Activated naive CD8-positive, alpha-beta T cell treated with anti-CD3 and anti-CD28 coated beads, Interleukin-2, amount 10 ng/mL, durations not matched to agents 7 days and 5 days (primary cell): ENCODE measurements around the gene TRMT10B. TPM values are rescaled to one million over a fixed set of nuclear protein-coding genes. Genes with fewer than 3 reads are reported as not detected.
"Not testable (repeated sequence)": the region's sequence is repeated elsewhere in the genome, so short reads cannot be mapped to it uniquely, and the experiment has no call there.

Experiments used
- ATAC-seq: fragments of 150-1000 bp; cut with Tn5 transposase; one replicate; pipeline ENCODE4 v1.10.0; 2021; ENCODE audit warnings: low read depth, moderate library complexity
- POLR2A ChIA-PET: fragments of 350-600 bp; sonication (Branson Sonifier 250); formaldehyde crosslinking; loops from one replicate; lab custom pipeline; 2021; ENCODE audit warnings: antibody characterized with exemption; lab: Charles Lee
- DNase-seq: peaks from one replicate; pipeline ENCODE4 v3.0.0; 2021
- H3K27ac Mint-ChIP-seq: one replicate; pipeline ENCODE4 v1.8.0; 2022; ENCODE audit warnings: mild to moderate bottlenecking, mixed read lengths
- H3K27me3 Mint-ChIP-seq: one replicate; pipeline ENCODE4 v1.8.0; 2022; ENCODE audit warnings: mild to moderate bottlenecking, moderate library complexity, mixed read lengths
- H3K36me3 Mint-ChIP-seq: one replicate; pipeline ENCODE4 v1.8.0; 2021; ENCODE audit warnings: mild to moderate bottlenecking, mixed read lengths
- H3K4me1 Mint-ChIP-seq: one replicate; pipeline ENCODE4 v1.8.0; 2021; ENCODE audit warnings: mixed read lengths
- H3K4me3 Mint-ChIP-seq: one replicate; pipeline ENCODE4 v1.8.0; 2022; ENCODE audit warnings: mild to moderate bottlenecking, moderate library complexity, mixed read lengths
- H3K9me3 Mint-ChIP-seq: one replicate; pipeline ENCODE4 v1.8.0; 2021; ENCODE audit warnings: mixed read lengths
- total RNA-seq, 2 experiments: library from RNA; stranded (reverse); gene quantifications; one replicate each; pipeline ENCODE4 v1.2.3, GENCODE V29; 2021

TRMT10B gene
- total RNA-seq, 2 experiments from 2014 or later = 17.4 to 21.4 TPM

DNA sequence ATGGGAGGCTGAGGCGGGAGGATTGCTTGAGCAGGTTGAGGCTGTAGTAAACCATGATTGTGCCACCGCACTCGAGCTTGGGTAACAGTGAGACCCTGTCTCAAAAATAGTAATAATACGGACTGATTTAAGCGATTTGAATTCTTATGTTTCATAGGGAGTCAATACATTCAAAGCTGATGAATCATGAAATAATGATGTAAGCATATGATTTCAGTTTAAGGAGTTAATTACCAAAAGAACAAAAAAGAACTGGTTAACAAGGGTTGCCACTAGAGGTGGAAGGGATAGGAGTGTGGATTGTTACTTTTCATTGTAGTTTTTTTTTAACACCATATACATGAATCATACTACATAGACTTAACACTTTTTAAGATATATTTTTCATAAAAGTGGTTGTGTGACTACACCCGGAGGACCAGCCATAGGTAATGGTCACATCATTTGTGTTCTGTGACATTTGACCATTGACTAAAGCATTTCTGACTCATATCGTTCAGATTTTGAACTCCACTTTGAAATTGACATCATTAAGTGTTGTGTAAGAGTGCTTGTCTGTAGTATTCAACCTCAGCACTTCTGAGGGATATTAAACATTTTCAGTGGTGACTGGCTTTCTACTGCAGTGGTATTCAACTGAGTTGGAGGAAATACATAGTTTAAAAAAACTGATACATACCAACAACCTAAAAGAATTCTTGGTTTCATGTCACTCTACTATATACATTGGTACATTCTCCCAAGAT, 7.0 kb downstream of the TRMT10B start:
- DNase-seq (no peak), ATAC-seq (no peak)
- Mint-ChIP-seq H3K27me3 (no peaks in the 10 kb centered on the region), H3K4me1 (peaks cover 5% of the 10 kb centered on the region), H3K4me3 (no peak overlapping the region), H3K9me3 (no peaks in the 10 kb centered on the region), H3K36me3 (peaks cover 16% of the 10 kb centered on the region), H3K27ac (no peak overlapping the region)
- POLR2A ChIA-PET = no interaction called here

DNA sequence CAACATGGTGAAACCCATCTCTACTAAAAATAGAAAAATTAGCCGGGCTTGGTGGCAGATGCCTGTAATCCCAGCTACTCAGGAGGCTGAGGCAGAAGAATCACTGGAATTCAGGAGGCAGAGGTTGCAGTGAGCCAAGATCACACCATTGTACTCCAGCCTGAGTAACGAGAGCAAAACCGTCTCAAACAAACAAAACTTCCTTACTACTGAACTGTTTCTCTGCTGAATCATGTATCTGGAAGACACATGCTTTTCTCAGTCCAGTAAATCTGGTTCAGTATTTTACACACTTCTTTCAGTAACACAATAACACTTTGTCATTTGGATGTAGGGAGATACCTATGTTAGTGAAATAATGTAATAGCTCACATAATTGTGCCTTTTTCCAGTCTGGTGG, 7.9 kb downstream of the TRMT10B start:
- POLR2A ChIA-PET = no interaction called here
- no peak overlapping the region for H3K27ac Mint-ChIP-seq
- H3K4me1 Mint-ChIP-seq = peaks cover 4% of the 10 kb centered on the region
- H3K9me3 Mint-ChIP-seq = no peaks in the 10 kb centered on the region
- H3K27me3 Mint-ChIP-seq = no peaks in the 10 kb centered on the region
- ATAC-seq (no peak), DNase-seq (no peak)
- H3K4me3 Mint-ChIP-seq = no peak overlapping the region
- peaks cover 22% of the 10 kb centered on the region for H3K36me3 Mint-ChIP-seq

DNA sequence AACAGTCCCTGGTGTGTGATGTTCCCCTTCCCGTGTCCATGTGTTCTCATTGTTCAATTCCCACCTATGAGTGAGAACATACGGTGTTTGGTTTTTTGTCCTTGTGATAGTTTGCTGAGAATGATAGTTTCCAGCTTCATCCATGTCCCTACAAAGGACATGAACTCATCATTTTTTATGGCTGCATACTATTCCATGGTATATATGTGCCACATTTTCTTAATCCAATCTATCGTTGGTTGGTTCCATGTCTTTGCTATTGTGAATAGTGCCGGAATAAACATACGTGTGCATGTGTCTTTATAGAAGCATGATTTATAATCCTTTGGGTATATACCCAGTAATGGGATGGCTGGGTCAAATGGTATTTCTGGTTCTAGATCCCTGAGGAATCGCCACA, 11.7 kb downstream of the TRMT10B start:
- H3K27ac Mint-ChIP-seq, POLR2A ChIA-PET, H3K27me3 Mint-ChIP-seq, ATAC-seq, H3K4me3 Mint-ChIP-seq, DNase-seq, H3K9me3 Mint-ChIP-seq, H3K4me1 Mint-ChIP-seq: not testable (repeated sequence)
- H3K36me3 Mint-ChIP-seq = peaks cover 27% of the 10 kb centered on the region

DNA sequence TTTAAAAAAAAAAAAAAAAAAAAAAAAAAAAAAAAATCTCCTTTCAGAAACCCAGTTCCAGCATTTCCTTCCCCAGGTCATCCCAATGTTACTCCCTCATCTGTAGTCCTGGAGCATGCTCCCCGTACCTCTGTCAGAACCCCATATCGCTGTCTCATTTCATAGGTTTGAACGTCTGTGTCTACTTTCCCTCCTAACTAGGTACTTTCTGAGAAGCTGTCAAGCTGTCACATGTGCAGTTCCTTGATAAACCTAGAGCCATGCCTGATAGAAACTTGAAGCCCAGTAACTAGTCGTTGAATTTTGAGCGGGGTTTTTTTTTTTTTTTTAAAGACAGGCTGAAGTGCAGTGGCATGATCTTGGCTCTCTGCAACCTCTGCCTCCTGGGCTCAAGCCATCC, 15.7 kb downstream of the TRMT10B start:
- Mint-ChIP-seq H3K27ac (no peak overlapping the region), H3K9me3 (no peaks in the 10 kb centered on the region), H3K4me1 (peaks cover 1% of the 10 kb centered on the region), H3K27me3 (no peaks in the 10 kb centered on the region), H3K4me3 (no peak overlapping the region), H3K36me3 (peaks cover 29% of the 10 kb centered on the region)
- POLR2A ChIA-PET = no interaction called here
- ATAC-seq = no peak
- DNase-seq = no peak

DNA sequence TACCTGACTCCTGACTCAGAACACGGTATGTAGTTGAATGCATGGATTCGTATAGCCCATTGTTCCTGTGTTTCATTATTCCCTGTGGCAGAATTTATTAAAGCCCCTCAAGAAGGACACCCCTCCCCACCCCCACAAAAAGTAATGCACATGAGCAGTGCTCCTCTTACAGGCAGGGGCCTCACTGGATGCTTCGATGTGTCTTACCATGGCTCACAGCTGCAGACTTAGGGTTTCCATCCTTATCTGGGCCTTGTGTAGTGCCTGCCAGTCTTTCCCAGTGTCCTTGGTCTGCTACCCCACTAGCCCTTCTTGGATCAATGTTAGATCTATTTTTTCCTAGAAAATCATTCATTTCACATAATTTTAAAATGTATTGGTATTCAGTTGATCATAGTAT, 16.4 kb downstream of the TRMT10B start:
- H3K4me3 Mint-ChIP-seq = no peak overlapping the region
- peaks cover 1% of the 10 kb centered on the region for H3K4me1 Mint-ChIP-seq
- POLR2A ChIA-PET = no interaction called here
- no peak overlapping the region for H3K27ac Mint-ChIP-seq
- no peaks in the 10 kb centered on the region for H3K27me3 Mint-ChIP-seq
- ATAC-seq (no peak), DNase-seq (no peak)
- H3K9me3 Mint-ChIP-seq = no peaks in the 10 kb centered on the region
- H3K36me3 Mint-ChIP-seq = peaks cover 27% of the 10 kb centered on the region

DNA sequence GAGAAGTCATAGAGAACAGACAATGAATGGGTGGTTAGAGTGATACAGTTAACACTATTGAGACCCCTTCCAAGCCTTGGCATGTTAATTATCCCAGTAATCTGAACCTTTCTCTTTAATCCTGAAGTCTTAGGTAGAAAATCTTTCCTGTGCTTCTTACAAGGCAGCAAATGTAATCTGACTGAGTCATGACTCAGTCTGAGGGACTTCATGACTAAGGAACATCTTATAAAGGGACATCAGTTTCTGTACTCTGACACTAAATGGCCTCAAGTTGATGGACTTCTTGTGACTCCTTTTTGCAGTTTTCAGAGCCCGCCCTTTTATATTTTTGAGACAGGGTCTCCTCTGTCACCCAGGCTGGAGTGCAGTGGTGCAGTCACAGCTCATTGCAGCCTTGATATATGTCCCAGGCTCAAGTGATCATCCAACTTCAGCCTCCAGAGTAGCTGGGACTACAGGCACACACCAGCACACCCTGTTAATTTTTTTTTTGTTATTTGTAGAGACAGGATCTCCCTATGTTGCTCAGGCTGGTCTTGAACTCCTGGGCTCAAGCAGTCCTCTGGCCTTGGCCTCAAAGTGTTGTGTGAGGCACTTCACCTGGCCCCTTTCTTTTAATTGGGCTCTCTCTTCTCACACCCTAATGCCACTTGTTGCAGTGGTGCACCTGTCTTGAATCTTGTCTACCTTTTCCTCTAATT, 21.8 kb downstream of the TRMT10B start:
- H3K27me3 Mint-ChIP-seq = no peaks in the 10 kb centered on the region

DNA sequence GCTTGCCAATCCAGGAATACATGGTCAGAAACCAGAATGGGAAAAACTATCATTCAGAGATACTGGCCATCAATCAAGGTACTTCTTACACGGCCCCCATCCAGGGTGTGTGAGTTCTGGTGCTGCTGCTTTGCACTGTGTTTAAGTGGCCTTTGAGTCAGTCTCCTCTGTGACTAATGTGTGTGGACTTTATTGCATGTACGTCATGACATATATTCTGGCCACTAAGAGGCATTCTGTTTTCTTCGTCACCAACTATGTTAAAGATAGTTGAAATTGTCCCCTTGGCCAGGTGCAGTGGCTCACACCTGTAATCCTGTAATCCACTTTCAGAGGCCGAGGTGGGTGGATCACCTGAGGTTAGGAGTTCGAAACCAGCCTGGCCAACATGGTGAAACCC, 22.7 kb downstream of the TRMT10B start:
- no peak overlapping the region for H3K4me3 Mint-ChIP-seq
- peaks cover 10% of the 10 kb centered on the region for H3K4me1 Mint-ChIP-seq
- H3K36me3 Mint-ChIP-seq = peaks cover 37% of the 10 kb centered on the region
- no peak for ATAC-seq
- H3K27me3 Mint-ChIP-seq = no peaks in the 10 kb centered on the region
- POLR2A ChIA-PET = interaction anchor here (0.6 to 2.5 kb wide), 3 partner anchors 9 to 24 kb away, joined by 4 to 11 read pairs (median 6); partner anchors contain the start of genes DCAF10 and EXOSC3
- H3K27ac Mint-ChIP-seq = no peak overlapping the region
- H3K9me3 Mint-ChIP-seq = no peaks in the 10 kb centered on the region
- no peak for DNase-seq

More for the DNA sequence above, 21.8 kb downstream of the TRMT10B start:
- no peak for ATAC-seq
- Mint-ChIP-seq H3K4me1 (peaks cover 9% of the 10 kb centered on the region), H3K27ac (no peak overlapping the region), H3K9me3 (no peaks in the 10 kb centered on the region), H3K36me3 (peaks cover 31% of the 10 kb centered on the region), H3K4me3 (no peak overlapping the region)
- POLR2A ChIA-PET = interaction anchor here (2.5 kb wide), 1 partner anchor 9 kb away, joined by 11 read pairs; the partner anchor contains the start of gene EXOSC3
- DNase-seq = no peak

DNA sequence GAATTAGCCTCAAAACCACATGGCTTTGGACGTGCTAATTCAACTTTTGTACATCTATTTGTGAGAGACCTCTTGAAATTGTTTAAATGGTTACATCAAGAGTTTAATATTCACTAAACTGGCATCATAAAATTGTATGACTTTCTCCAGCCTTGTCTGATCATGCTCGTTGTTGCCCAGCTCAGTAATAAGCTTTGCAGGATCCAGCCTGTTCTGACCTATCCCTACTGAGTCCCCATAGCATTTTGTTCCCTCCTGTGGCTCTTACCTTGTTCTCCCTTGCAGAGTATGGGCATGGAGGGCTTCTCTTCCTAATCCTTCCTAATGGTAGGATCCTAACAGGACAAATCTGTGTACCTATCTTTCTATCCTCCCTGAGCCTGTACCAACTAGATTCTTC, 24.9 kb downstream of the TRMT10B start:
- Mint-ChIP-seq H3K9me3 (no peaks in the 10 kb centered on the region), H3K4me3 (no peak overlapping the region), H3K36me3 (peaks cover 47% of the 10 kb centered on the region), H3K4me1 (peaks cover 27% of the 10 kb centered on the region), H3K27ac (no peak overlapping the region), H3K27me3 (no peaks in the 10 kb centered on the region)
- DNase-seq (no peak), ATAC-seq (no peak)
- POLR2A ChIA-PET = no interaction called here

DNA sequence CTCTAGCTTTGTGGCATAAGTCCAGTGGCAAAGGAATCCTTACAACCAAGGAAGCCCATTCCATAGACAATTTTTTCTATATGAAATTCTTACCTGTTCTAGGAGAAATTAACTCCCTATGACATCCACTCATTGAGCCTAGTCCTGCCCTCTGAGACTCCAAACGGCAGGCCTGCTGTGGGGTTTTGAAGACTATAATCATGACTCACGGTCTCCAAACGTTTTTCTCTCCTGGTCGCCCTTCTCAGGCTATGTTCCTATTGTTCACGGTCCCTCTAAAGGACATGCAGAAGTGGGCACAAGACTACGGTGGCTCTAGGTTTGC, 30.6 kb downstream of the TRMT10B start:
- POLR2A ChIA-PET = interaction anchor here (0.7 to 2.7 kb wide), 14 partner anchors 9 to 299 kb away, joined by 3 to 28 read pairs (median 4); partner anchors contain the start of genes DCAF10, POLR1E, SLC25A51 and TOMM5
- Mint-ChIP-seq H3K27ac (peak overlapping the region; percentile 97), H3K27me3 (no peaks in the 10 kb centered on the region), H3K4me3 (peak overlapping the region; percentile 98), H3K9me3 (no peaks in the 10 kb centered on the region), H3K36me3 (peaks cover 31% of the 10 kb centered on the region), H3K4me1 (peaks cover 28% of the 10 kb centered on the region)
- ATAC-seq (peak; percentile 3), DNase-seq (no peak)

DNA sequence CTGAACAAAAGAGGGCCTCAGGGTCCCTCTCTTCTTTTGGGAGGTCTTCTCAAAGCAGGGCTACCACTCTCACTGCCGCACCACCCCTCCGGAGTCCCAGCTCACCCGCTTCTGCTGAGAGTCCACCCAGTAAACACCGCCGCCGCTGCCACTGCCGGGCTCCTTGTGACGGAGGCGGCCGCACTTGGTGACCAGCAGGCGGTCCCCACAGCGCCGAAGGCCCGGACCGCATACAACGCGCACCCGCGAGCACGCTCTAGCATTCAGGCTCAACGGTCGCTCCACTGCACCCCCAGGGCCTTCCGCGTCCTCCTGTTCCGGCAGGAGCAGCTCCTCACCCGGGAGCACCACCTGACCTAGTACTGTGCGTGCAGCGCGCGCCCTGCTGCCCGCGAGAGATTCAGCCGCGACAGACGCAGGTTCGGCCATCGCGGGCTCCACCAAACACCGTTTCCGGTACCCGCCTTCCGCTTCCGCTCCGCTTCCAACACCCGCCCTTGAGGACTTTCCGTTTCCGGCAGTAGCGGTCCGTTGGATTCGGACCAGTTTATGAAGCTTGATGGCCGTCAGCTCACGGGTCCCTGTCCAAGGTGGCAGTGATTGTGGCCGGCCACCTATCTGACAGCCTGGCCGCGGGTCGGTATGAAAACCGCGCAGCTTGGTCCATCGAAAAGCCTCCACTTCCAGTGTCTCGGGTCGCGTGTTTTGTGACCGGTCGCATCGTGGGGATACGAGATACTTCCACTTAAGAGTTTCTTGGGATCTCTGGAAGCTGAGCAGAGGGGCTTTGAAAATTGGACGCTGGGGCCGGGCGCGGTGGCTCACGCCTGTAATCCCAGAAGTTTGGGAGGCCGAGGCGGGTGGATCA, 31.2 kb downstream of the TRMT10B start, which contains the start of gene EXOSC3:
Gene EXOSC3, minus strand, starts transcription at position 449 of the 868 bp plus-strand sequence. Its CDS starts 20 bp downstream, at position 429.
- H3K4me3 Mint-ChIP-seq = peak within 1 kb of the TSS; percentile 98
- H3K27me3 Mint-ChIP-seq = no peaks in the 10 kb centered on the region

DNA sequence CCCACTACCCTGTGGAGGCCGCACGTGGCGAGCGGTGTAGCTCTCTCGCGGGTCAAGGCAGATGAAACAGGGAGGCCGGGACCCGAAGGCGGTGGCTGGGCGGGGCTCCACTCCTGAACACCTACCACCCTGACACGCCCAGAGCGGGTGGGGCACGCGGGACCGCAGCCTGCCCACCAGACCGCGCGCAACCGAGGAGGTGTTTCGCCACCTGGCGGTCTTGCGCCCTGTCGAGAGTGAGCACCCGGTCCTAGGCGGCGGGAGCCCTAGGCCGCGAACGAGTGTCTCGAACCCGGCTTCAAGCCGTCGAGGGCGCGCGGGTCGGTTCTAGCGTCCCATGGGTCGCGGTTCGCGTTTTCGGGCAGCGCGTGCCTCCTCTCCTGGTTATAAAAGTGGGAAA, 33.5 kb downstream of the TRMT10B start:
- Mint-ChIP-seq H3K4me3 (no peak overlapping the region), H3K27me3 (no peaks in the 10 kb centered on the region), H3K27ac (no peak overlapping the region), H3K4me1 (peaks cover 22% of the 10 kb centered on the region), H3K9me3 (no peaks in the 10 kb centered on the region), H3K36me3 (peaks cover 21% of the 10 kb centered on the region)
- ATAC-seq (no peak), DNase-seq (peak; percentile 41)
- POLR2A ChIA-PET = interaction anchor here (1.0 kb wide), 1 partner anchor 13 kb away, joined by 4 read pairs; the partner anchor contains the start of gene DCAF10

More for the DNA sequence above, 31.2 kb downstream of the TRMT10B start, which contains the start of gene EXOSC3:
- peak within 1 kb of the TSS; percentile 97 for H3K27ac Mint-ChIP-seq
- POLR2A ChIA-PET = interaction anchor here (0.7 to 2.7 kb wide), 16 partner anchors 10 to 300 kb away, joined by 3 to 28 read pairs (median 4); partner anchors contain the start of genes DCAF10, POLR1E, SLC25A51 and TOMM5
- peaks cover 26% of the 10 kb centered on the region for H3K4me1 Mint-ChIP-seq
- no peaks in the 10 kb centered on the region for H3K9me3 Mint-ChIP-seq
- DNase-seq (peak; percentile 88), ATAC-seq (peak; percentile 92)
- peaks cover 26% of the 10 kb centered on the region for H3K36me3 Mint-ChIP-seq

DNA sequence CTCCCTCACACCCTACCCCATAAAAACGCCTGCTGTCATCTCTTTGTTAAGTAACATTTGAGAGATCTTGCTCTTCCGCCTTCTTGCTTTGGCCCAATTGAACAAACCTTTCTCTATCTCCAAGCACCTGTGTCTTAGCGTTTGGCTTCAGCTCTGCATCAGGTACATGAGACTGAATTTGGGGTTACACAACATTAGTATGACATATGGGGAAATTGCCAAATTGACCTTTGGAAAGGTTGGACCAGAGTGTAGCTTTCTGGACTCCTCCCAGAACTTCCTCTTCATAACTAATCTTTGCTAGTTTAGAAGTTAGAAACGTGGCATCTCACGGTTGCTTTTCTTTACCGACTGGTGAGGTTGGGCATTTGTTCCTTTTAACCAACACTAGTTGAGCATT, 34.7 kb downstream of the TRMT10B start:
- H3K27ac Mint-ChIP-seq = no peak overlapping the region
- no peak for DNase-seq
- POLR2A ChIA-PET = interaction anchor here (0.6 kb wide), 1 partner anchor 239 kb away, joined by 3 read pairs; no protein-coding TSS in a partner anchor
- H3K9me3 Mint-ChIP-seq = no peaks in the 10 kb centered on the region
- H3K36me3 Mint-ChIP-seq = peaks cover 13% of the 10 kb centered on the region
- no peak overlapping the region for H3K4me3 Mint-ChIP-seq
- no peaks in the 10 kb centered on the region for H3K27me3 Mint-ChIP-seq
- H3K4me1 Mint-ChIP-seq = peaks cover 12% of the 10 kb centered on the region
- no peak for ATAC-seq

DNA sequence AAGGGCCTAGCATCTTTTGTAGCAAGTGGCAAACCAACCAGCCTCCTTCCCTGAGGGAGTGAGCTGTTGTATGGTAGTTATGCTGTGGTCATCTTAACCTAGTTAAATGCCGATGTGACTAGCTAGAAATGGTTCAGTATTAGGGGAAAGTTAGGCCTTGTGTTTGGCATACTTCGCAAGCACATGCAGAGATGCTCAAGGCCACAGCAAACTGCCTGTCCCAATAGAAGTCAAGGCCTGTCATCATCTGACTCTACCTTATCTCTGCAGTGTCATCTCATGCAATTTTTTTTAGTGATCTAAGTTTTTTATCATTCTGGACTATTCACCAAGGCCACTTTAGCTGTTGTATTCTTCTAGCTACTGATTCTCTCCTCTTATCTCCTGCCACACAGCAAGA, 36.5 kb downstream of the TRMT10B start:
- no peak overlapping the region for H3K4me3 Mint-ChIP-seq

More for the DNA sequence above, 36.5 kb downstream of the TRMT10B start:
- Mint-ChIP-seq H3K27ac (no peak overlapping the region), H3K36me3 (peaks cover 10% of the 10 kb centered on the region), H3K27me3 (no peaks in the 10 kb centered on the region), H3K9me3 (no peaks in the 10 kb centered on the region), H3K4me1 (peaks cover 9% of the 10 kb centered on the region)
- DNase-seq = no peak
- ATAC-seq = no peak
- POLR2A ChIA-PET = no interaction called here
